ENCODE results near the gene LYZL6.
"Not testable (repeated sequence)": the region's sequence is repeated elsewhere in the genome, so short reads cannot be mapped to it uniquely, and the experiment has no call there.

The LYZL6 gene

DNA sequence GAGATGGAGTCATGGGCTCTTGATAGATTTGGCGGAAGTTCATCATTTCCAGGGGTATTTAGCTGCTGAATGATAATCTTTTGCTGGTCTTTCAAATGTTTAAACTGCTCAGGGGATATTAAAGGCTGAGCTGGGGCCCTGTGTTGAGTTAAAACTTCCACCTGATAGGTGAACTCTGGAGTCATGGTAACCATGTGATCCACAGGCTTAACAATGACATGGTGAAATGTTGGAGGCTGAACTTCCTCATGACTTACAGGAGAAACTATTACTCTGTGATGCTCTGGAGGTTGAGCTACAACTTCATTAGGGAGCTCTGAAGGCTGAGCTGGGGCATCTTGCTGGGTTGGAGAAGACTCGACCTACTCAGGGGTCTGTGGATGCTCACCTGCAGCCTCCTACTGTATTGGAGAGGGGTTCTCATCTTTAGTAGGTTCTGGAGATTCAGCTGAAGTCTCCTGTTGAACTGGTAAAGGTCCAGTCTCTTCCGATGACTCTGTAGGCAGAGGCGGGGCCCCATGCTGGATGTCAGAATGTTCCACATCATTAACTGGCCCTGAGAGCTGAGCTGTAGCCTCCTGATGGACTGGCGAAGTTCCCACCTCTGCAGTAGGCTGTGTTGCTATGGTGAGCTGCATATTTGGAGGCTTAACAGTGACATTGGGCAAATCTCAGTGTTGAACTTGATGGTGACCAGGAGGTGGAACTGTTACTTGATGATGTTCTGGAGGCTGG is 37.2 kb downstream of the LYZL6 start:
- no peak for DNase-seq

DNA sequence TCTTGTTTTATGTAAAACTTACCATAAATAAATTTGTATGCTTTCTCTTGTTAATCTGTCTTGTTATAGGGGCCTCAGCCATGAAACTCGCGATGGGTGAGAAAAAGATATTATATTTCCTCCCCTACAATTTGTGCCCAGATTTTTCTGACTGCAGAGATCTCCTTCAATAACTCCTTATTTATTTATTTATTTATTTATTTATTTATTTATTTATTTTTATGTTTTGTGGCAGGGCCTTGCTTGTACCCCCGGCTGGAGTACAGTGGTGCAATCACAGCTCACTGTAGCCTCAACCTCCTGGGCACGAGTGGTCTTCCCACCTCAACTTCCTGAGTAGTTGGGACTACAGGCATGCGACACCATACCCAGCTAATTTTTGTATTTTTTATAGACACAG is 40.1 kb downstream of the LYZL6 start:
- no peak for DNase-seq

DNA sequence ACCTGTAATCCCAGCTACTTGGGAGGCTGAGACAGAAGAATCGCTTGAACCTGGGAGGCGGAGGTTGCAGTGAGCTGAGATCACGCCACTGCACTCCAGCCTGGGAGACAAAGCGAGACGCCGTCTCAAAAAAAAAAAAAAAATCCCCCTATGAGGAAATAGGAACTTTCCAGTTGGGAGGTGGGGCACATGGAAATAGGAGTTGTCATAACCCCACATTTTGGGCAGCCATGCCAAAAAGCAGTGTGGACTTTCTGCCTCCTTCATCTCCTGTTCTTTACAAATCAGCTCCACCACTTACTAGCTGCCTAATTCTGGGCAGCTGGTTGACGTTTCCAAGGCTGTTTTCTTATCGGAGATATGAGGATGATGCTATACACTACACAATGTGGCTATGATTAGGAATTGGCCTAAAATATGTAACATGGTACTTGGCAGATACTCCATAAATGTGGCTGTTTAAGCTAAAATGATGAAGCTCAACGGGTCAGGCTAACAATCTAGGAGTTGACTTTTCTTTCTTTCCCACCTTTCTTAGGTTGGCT is 41.8 kb downstream of the LYZL6 start:
- no peak for DNase-seq

DNA sequence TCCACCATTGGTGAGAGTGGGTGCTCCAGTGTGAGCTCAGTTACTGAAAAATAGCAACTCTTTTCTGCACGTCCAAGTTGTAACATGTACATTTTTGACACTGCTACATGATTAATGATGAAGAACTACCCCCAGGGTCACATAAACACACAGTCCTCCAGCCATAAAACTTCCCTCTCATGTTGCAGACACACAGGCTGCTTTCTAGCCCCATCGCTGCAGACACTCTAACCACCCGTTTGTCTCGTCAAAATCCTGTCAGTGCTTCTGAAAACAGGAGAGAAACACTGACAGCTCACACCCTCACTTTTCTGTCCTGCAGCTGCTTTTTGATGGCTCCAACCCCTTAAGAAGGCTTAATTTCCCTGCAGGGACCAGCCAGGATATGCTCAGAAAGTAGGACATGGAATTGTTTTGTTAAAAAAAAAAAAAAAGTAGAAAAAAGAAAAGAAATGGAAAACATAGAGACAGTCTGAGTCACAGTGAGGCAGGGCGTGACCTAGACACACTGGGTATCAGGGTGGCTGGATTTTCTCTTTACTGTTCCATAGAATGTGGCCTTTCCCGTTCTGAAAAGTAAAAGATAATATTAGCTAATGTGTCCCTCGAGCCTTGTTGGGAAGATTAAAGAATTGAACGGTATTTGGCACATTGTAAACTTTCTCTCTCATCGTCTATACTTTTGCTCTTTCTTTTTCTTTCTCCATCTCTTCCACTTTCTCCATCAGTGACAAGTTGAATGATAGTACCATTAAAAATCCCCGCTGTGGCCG is 42.6 kb downstream of the LYZL6 start:
- peak in 1 of 2 donors; percentile 48 for DNase-seq

DNA sequence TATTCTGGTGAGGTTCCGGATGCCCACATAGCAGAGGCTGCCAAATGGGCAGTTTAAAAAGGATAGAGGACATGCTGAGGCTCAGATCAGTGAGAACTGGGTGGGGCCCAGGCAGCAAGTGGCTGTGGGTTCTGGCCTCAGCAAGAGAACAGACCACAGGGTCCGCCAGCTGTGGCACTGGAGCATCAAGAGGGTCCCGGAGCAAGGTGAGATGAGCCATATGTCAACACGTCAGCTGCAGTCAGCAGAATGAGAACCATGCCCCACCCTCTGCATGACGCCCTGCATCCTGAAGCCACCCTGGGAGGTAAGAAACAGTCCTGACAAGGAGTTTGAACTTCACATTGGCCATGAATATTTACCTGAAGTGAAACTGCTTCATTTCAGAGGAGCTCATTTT is 43.2 kb downstream of the LYZL6 start:
- peak in 1 of 2 donors; percentile 36 for DNase-seq

DNA sequence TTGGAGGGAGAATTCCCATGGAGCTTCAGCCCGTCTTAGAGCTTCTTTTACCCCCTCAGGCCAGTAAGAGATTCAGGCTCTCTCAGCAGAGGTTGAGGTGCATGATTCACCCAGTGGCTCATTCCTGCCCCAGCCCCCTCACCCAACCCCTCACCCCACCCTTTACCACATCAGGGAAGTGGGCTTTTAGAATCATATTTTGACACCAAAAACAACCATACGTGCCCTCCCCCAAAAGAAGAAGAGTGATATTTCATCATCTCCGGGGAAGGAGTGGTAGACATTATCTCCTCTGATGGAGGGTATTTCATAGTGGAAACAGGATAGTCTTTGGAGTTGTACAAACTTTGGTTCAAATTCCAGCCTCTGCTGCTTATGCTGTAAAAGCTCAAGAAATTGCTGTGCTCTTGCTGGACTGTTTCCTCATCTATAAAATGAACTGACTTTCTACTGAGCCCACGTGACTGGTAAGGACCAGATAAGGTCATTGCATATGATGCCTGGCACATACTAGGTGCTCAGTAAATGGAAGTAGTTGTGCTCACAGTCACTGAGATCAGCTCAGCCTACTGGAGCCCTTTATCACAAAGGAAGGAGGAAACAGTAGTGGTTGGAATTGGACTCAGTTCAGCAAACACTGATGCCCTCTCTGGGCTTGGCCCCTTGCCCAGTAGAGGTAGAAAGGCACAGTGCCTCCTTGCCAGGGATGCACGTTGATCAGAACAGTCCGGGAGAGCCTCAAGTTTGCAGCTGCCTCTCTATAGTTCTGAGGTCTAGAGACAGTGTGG is 45.0 kb downstream of the LYZL6 start:
- peak in 1 of 2 donors; percentile 52 for DNase-seq

DNA sequence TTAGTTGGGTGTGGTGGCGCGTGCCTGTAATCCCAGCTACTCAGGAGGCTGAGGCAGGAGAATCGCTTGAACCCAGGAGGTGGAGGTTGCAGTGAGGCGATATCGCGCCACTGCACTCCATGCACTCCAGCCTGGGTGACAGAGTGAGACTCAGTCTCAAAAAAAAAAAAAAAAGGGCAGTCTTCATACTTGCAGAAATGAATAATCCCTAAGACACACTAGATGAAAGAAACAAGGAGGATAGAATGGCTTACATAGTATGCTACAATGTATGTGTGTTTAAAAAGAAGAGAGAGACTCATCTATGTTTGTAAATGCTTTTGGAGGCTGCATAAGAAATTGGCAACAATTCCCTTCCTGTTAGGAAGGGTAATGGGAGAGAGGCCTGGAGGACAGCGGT is 45.7 kb downstream of the LYZL6 start:
- not testable (repeated sequence) for DNase-seq

DNA sequence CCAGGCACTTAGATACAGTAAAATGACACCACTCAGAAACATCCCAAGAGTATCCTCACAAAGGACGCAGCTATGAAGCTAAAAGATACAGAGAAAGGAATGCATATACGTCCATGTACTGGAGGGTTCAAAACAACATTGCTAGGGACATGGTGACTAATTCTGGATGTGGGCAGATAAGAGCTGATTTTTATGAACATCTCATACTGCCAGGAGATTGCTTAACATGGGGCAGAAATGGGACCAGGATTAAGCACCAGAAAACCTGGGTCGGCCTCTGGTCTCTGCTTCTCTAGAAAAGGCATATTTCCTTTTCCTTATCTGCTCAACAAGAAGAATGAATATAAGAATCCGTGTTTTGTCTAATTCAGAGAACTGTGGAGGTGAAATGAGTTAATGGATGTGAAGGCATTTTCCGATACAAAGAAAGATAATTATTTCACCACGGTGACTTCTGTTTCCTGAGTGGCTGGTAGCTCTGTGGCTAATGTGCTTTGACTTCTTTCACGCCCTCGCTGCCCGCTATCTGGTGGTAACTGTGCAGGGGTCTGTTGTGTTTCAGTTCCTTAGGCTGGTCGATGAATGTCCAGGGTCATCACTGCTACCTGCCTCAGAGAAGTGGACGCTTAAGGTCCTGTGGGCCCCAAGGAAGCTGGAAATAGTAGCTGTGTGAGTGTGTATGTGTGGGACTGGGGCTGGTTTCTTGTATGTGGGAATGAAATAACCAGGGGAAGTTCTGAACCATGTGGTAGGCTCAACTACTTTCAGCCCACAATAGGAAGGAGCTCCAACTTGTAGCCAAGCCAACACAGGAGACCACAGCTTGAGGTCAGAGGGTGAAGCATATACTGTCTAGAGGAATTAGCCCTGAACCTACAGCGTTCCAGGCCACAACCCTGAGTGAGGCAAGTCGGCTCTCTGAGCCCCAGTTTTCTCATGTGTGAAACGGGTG is 47.6 kb downstream of the LYZL6 start:
- peak; percentile 50 to 63 for DNase-seq

DNA sequence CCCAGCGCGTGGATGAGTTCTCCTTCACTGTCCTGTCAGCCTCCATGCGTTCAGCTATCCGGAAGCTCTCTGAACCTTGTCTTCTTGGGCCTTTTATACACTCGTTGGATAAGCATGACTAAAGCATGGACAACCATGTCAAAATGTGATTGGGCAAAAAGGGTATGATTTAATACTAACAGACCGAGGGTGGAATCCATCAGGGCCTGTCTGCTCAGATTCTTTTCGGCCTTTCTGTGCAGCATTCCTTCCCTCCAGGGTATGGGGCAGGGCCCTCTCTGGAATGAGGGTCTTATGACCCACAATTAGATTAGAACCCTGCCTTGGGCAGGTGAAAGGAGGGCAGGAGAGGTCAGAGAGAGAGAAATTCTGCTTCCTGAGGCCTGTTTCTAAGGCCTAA is 49.3 kb downstream of the LYZL6 start:
- DNase-seq = no peak

DNA sequence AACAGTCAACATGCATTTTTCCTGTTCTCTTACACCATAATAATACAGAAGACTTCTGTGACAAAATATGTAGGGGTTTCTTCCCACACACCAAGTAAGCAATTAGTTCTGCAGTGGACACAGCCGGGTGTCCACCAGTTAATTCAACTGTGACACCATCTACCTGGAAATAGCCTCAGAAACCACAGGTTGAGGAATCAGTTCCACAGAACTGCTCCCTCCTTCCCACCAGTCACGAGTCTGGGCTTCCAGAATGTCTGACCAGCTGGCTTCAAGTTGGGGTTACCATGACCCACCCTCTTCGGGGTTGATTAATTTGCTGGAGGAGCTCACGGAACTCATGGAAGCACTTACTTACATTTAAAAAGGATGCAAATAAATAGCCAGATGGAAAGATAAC is 49.8 kb downstream of the LYZL6 start:
- no peak for DNase-seq

DNA sequence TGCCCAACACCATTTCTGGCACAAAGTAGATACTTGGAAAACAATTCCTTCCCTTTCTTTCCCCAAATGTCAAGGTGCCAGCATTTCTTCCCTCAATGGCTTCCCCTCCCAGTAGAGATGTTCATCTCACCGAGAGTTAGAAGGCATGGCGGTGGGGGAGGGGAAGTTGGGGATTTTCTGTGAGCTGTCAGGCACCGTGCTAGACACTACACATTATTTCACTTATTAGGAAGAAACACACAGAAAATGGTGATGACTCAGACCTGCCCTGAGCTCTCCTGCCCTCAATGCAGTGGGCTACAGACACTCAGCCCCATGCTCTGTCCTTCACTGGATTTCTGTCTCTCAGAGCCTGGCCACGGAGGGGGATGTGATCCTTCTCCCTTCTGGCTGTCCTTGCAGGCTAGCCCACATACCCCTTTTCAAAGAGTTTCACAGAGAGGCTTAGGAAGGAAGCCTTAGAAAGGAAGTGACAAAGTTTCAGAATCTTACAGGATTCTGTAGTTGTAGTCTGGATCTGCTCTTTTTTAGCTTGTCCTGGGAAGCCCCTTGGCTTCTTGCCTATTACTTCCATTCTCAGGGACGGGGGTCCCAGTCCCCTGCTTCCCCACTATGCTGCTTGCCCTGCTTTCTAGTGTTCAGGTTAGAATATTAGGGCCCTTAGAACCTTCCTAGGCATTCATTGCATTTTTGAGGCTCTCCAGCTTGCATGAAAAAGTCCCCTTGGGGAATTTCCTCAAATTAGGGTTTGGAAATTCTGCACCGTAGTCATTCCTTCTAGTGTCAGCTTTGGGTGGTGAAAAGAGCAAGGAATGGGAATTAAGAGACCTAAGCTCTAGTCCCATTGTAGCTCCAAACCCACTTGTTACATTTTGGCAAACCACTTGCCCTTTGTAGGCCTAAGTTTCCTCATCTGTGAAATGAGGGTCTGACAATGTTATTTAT is 51.1 kb downstream of the LYZL6 start:
- DNase-seq = peak; percentile 66 to 69

DNA sequence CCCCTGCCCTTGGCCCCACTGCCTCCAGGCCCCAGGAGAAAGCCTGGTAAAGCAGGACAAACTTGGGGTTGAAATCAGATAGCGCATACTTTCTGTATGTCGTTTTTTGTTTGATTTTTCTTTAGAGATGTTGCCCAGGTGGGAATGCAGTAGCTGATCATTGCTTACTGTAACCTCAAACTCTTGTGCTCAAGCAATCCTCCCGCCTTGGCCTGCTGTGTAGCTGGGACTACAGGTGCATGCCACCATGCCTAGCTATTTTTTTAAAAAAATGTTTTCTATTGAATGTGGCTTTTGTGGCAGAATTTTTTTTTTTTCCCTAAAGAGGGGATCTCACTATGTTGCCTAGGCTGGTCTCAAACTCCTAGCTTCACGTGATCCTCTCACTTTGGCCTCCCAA is 52.2 kb downstream of the LYZL6 start:
- DNase-seq = no peak

DNA sequence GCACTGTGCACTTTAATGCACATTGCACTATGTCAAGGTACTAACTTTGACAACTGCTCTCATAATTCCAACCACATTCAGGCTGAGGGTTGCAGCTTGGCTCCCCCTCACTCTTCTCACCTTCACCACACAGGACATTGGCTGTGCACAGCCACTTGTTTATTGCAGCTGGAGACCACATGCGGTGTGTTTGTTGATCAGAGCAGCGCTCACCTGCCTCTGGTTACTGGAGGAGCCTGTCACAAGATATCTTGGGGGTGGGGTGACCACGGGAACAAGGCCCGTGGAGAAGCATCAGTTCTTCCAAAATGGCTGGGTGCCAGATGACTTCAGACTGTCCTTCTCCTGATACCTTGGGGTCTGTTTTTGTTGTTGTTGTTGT is 52.7 kb downstream of the LYZL6 start:
- DNase-seq = peak; percentile 66 to 76

DNA sequence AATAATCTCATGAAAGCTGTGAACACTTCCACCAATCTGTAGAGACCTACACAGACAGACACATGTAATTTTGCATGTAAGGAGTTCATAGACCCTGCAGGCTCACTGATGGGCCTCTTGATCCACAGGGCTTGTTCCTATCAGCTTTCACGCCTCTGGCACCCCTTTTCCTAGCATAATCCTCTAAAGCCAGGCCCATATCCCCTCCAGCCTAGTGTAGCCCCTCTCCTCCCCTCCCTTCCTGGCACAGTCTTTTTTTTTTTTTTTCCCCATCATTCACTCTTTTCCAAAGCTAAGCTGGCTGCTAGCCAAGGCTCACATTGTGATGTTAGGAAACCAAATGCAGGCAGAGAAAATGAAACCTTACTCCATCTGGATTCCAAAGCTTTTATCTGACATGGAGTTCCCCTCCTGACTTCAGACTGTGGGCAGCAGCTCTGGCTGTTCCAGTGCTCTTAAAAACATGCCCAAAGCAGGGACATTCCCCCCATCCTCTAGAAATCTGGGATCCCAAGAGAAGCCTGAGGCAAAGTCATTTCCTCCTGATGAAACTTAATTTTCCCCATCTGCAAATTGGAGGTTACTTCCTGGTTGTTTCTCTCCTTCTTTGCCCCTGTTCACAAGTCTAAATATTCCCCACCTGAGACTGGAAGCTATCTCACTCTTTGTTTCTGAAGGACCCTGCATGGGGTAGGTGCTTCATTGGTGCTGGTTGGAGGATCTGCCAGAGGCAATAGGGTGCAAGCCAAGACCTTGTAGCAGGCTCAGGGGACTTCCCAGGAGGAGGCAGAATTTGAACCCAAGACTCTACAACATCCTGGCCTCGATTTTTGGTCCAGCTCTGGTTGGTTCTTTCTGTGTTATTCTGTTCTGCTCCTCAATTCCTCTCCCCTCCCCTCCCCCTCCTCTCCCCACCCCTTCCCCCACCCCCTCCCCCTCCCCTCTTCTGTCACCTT is 53.4 kb downstream of the LYZL6 start:
- DNase-seq = no peak

DNA sequence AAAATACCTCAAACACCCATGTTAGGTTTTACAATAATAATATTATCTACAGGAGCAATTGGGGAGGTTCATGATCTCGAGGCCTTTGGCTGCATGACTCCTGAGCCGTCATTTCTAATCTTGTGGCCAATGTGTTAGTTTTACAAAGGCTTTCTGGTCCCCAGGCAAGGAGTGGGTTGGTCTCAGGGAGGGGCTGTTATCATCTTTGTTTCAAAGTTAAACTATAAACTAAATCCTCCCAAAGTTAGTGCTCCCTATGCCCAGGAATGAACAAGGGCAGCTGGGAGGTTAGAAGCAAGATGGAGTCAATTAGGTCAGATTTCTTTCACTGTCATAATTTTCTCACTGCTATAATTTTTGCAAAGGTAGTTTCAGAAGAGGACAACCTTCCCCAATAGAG is 54.3 kb downstream of the LYZL6 start:
- DNase-seq = peak in 1 of 2 donors; percentile 56
